Measurements from ENCODE around the gene TUBA8.
"Not testable (repeated sequence)": the region's sequence is repeated elsewhere in the genome, so short reads cannot be mapped to it uniquely, and the experiment has no call there.

TUBA8 gene

DNA sequence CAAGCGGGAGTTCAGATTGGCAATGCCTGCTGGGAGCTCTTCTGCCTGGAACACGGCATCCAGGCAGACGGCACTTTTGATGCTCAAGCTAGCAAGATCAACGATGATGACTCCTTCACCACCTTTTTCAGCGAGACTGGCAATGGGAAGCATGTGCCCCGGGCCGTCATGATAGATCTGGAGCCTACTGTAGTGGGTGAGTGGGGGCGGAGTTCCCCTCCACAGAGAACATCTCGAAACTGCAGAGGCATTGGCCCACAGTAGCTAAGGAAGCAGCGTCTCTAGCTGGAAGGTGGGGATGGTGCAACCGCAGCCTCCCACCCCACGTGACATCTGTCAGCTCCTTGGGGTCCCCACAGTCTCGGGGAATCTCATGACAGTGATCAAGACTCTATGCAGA lies 10.9 kb downstream of the TUBA8 start:
- no peak overlapping the region for H3K27ac ChIP-seq
- no peak for DNase-seq (ENCODE audit: low read depth, low spot score)

GRCh38 chr22:18121954-18122554 lies 11.4 kb downstream of the TUBA8 start:
- H3K27ac ChIP-seq = no peak overlapping the region
- DNase-seq (ENCODE audit: low read depth, low spot score) = no peak

DNA sequence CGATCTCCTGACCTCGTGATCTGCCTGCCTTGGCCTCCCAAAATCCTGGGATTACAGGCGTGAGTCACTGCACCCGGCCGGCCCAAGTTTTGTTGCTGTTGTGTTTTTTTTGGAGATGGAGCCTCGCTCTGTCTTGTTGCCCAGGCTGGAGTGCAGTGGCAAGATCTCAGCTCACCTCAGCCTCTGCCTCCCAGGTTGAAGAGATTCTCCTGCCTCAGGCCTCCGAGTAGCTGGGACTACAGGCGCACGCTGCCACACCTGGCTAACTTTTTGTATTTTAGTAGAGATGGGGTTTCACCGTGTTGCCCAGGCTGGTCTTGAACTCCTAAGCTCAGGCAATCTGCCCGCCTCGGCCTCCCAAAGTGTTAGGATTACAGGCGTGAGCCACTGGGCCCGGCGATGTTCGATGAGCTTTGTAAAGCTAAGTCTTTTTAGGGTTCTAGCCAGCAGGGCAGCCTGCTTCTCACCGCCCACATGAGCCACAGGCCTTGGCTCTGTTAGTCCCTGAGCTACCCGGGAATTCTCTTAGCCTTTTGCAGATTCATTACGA lies 12.9 kb downstream of the TUBA8 start:
- DNase-seq (ENCODE audit: low read depth, low spot score); H3K27ac ChIP-seq: not testable (repeated sequence)

DNA sequence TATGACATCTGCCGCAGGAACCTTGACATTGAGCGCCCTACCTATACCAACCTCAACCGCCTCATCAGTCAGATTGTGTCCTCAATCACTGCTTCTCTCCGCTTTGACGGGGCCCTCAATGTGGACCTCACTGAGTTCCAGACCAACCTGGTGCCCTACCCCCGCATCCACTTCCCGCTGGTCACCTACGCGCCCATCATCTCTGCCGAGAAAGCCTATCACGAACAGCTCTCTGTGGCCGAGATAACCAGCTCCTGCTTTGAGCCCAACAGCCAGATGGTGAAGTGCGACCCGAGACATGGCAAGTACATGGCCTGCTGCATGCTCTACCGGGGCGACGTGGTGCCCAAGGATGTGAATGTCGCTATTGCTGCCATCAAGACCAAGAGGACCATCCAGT lies 16.0 kb downstream of the TUBA8 start:
- no peak overlapping the region for H3K27ac ChIP-seq
- no peak for DNase-seq (ENCODE audit: low read depth, low spot score)

- H3K27ac ChIP-seq = no peak overlapping the region
- DNase-seq (ENCODE audit: low read depth, low spot score) = no peak
These were observed 19.4 kb downstream of the TUBA8 start for GRCh38 chr22:18130018-18130417.

- no peak for DNase-seq (ENCODE audit: low read depth, low spot score)
These were observed 20.3 kb downstream of the TUBA8 start for GRCh38 chr22:18130699-18131429.

DNA sequence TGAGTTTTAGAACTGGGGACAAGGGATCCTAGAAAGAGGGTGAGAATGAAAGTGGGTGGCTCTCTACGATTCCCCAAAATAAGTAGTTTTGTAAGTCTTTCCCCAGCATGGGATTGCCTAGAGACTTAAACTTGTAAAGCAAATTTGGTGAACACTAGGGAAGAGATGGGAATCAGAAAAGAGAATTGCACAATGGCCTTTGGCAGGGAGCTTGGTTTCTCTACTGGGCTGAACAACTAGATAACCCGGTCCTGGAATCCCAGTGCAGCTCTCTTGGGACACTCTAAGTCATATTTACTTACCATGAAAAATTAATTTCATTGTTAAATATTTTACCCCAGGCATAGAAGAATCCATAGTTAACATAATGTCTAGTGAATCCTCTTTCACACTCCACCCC lies 22.8 kb downstream of the TUBA8 start:
- no peak for DNase-seq (ENCODE audit: low read depth, low spot score)
- H3K27ac ChIP-seq = no peak overlapping the region

More at GRCh38 chr22:18130699-18131429, 20.3 kb downstream of the TUBA8 start:
- no peak overlapping the region for H3K27ac ChIP-seq

- no peak for DNase-seq (ENCODE audit: low read depth, low spot score)
- H3K27ac ChIP-seq = no peak overlapping the region
These were observed 26.1 kb downstream of the TUBA8 start for GRCh38 chr22:18136563-18137320.

DNA sequence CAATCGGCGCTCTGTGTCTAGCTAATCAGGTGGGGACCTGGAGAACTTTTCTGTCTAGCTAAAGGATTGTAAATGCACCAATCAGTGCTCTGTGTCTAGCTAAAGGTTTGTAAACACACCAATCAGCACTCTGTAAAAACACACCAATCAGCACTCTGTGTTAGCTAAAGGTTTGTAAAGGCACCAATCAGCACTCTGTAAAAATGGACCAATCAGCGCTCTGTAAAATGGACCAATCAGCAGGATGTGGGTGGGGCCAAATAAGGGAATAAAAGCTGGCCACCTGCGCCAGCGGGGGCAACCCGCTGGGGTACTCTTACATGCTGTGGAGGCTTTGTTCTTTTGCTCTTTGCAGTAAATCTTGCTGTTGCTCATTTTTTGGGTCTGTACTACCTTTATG lies 30.4 kb downstream of the TUBA8 start:
- not testable (repeated sequence) for DNase-seq (ENCODE audit: low read depth, low spot score)

GRCh38 chr22:18144105-18144504 lies 33.5 kb downstream of the TUBA8 start:
- no peak for DNase-seq (ENCODE audit: low read depth, low spot score)
- H3K27ac ChIP-seq = no peak overlapping the region

More for the DNA sequence above, 30.4 kb downstream of the TUBA8 start:
- not testable (repeated sequence) for H3K27ac ChIP-seq

GRCh38 chr22:18145676-18146388 lies 35.2 kb downstream of the TUBA8 start:
- no peak for DNase-seq (ENCODE audit: low read depth, low spot score)

GRCh38 chr22:18146389-18146753 lies 35.8 kb downstream of the TUBA8 start:
- H3K27ac ChIP-seq = no peak overlapping the region
- no peak for DNase-seq (ENCODE audit: low read depth, low spot score)

More at GRCh38 chr22:18145676-18146388, 35.2 kb downstream of the TUBA8 start:
- H3K27ac ChIP-seq = no peak overlapping the region

GRCh38 chr22:18147791-18148190 lies 37.2 kb downstream of the TUBA8 start:
- DNase-seq (ENCODE audit: low read depth, low spot score) = no peak

DNA sequence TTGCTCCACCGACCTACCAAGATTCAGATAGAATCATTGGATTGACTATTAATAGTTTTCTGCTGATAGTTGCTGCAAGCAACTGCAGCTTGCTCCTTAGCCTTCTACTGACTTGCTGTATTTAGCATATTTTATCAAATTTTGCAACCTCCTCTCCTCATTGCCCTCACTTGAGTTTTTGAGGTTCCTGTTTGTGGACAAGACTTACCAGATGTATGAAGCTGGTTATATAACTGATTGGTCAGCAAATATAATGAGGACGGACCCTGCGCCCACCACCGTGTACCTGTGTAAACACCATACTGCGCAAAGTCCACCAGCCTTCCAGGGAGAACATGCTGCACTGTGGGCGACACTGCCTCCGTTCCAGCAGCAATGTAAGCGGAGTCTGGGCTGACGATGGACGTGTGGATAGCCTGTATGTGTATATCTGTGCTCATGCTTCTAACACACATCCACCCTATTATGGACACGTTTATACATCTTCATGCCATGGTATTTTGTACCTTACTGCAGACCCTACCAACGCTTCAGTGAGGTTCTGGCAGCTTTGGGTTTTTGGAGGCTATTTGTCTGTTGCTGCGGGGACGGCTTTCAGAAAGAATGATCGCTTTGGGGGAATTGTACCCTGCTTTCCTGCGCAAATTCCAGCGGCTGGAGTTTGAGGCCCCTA lies 37.8 kb downstream of the TUBA8 start:
- no peak overlapping the region for H3K27ac ChIP-seq
- no peak for DNase-seq (ENCODE audit: low read depth, low spot score)

More at GRCh38 chr22:18147791-18148190, 37.2 kb downstream of the TUBA8 start:
- no peak overlapping the region for H3K27ac ChIP-seq

DNA sequence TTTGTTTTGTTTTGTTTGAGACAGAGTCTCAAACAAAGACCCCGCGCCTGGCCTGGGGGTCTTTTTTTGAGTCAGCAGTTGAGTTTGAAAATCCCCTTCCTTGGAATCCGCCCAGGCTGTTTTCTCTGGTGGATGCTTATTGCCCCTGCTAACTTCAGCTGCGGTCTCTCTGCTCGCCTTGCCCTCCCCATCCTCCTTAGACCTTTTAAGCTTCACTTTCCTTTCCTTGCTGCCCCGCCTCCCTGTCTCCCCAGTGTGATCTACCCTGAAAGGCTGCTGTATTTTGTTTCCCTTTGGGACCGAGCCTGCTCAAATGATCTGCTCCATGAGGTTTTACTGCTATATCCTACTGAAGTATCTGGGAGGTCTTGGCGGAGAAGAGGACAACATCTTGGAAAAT lies 41.9 kb downstream of the TUBA8 start:
- no peak overlapping the region for H3K27ac ChIP-seq
- no peak for DNase-seq (ENCODE audit: low read depth, low spot score)

DNA sequence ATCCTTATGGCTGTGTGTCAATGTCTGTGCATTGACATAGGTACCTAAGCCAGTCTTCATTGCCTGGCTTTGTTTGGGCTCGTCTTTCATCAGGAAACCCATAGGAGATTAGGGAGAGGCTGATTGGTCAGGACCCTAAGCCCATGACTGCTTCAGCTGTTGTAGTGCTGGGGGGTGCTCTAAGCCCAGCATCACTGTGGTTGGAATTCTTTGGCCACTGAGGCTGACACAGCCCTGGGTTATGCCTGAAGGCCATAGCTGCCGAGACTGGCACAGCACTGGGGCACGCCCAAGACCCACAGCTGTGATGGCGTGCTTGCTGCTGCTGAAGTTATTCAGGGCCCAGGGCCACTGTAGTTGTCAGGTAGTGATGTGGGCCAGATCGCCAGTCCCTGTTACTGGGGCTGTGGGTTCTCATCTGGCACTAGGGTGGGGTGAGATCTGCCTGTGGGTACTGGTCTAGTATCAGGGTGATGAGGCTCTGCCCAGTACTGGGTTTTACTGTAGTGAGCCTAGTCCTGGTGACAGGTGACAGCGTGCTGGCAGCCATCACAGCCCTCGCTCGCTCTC lies 44.3 kb downstream of the TUBA8 start:
- H3K27ac ChIP-seq = no peak overlapping the region
- DNase-seq (ENCODE audit: low read depth, low spot score) = no peak

DNA sequence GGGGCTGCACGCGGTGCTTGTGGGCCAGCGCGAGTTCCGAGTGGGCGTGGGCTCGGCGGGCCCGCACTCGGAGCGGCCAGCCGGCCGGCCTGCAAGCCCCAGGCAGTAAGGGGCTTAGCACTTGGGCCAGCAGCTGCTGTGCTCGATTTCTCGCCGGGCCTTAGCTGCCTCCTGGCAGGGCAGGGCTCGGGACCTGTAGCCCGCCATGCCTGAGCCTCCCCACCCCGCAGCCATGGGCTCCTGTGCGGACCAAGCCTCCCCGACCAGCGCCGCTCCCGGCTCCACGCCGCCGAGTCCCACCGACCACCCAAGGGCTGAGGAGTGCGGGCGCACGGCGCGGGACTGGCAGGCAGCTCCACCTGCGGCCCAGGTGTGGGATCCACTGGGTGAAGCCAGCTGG lies 44.9 kb downstream of the TUBA8 start:
- DNase-seq (ENCODE audit: low read depth, low spot score); H3K27ac ChIP-seq: not testable (repeated sequence)

DNA sequence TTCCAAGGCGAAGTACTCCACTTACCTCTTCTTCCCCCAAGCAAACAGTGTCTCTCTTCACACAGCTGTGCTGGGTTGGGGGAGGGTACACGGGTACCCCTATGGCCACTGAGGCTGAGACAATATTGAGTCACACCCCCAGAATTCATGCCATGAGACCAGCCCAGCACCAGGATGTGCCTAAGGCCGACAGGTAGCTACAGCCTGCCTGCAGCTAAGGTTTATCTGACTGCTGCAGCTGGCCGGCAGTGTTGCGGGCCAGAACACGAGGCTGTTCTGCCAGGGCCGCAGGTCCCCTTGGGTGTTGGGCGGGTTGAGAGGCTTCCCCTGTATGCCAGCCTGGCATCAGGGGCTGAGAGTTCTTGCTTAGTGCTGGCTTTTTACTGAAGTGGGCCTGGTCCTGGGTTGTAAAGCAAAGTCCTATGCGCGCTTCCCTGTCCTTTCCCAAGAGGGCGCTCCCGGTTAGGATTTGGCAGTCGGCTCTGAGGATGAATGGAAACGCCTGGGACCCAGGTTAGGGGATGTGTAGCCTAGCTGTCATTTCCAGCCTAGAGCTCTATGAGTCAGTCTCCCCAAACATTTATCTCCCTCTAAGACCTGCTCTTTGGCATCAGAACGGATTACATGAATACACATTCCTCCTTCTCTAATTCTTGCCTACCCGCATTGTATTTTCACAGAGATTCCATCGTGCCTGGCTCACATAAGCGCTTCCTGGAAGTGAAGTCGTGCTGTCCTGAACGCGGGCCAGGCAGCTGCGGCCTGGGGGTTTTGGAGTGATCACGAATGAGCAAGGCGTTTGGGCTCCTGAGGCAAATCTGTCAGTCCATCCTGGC lies 46.5 kb downstream of the TUBA8 start:
- peak overlapping the region; percentile 8 for H3K27ac ChIP-seq
- peak; percentile 71 for DNase-seq (ENCODE audit: low read depth, low spot score)

- no peak for DNase-seq (ENCODE audit: low read depth, low spot score)
- H3K27ac ChIP-seq = peak overlapping the region; percentile 8
These were observed 47.1 kb downstream of the TUBA8 start for GRCh38 chr22:18157714-18158028.
